ENCODE data around the gene CHRNB1. TPM values are rescaled to one million over a fixed set of nuclear protein-coding genes. Genes with fewer than 3 reads are reported as not detected.

The CHRNB1 gene, protein sequence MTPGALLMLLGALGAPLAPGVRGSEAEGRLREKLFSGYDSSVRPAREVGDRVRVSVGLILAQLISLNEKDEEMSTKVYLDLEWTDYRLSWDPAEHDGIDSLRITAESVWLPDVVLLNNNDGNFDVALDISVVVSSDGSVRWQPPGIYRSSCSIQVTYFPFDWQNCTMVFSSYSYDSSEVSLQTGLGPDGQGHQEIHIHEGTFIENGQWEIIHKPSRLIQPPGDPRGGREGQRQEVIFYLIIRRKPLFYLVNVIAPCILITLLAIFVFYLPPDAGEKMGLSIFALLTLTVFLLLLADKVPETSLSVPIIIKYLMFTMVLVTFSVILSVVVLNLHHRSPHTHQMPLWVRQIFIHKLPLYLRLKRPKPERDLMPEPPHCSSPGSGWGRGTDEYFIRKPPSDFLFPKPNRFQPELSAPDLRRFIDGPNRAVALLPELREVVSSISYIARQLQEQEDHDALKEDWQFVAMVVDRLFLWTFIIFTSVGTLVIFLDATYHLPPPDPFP
- total RNA-seq (1 to 10 TPM; 5.4 to 7.3 TPM), polyA plus RNA-seq (10 to 100 TPM; 18.1 to 24.5 (median 24.3) TPM), total RNA-seq (4.5 to 9.5 (median 6.4) reads per million in 6 experiments)

GRCh38 chr17:7444682-7445618 lies at the start of gene CHRNB1:
Gene CHRNB1 (plus strand): TSS chr17:7445061. CDS start chr17:7445128, 67 bp downstream.
- ATAC-seq, result peak; percentile 32 to 38
- peak within 1 kb of the TSS; percentile 75 to 94 (median 86) for H3K4me3 Mint-ChIP-seq
- POLR2A ChIA-PET, result interaction anchor here (0.6 to 5.7 kb wide), 13 partner anchors 9 to 134 kb away, joined by 3 to 74 read pairs (median 6); partner anchors contain the start of genes POLR2A, SLC35G6, TMEM102 and ZBTB4
- H3K9me3 Mint-ChIP-seq, result no peaks in the 10 kb centered on the region
- peaks cover 0 to 4% (median 0%) of the 10 kb centered on the region in 3 donors for H3K36me3 Mint-ChIP-seq
- peaks cover 19 to 33% (median 28%) of the 10 kb centered on the region in 4 donors for H3K4me1 Mint-ChIP-seq
- peak in 2 of 10 donors; percentile 23 to 24 for DNase-seq
- H3K27ac Mint-ChIP-seq, result peak within 1 kb of the TSS in 8 of 10 donors; percentile 7 to 91 (median 62)
- peaks cover 17 to 71% (median 40%) of the 10 kb centered on the region in 5 donors for H3K27me3 Mint-ChIP-seq

GRCh38 chr17:7396147-7396546 lies 48.7 kb upstream of the CHRNB1 start:
- Mint-ChIP-seq H3K9me3 (no peaks in the 10 kb centered on the region), H3K4me3 (peak overlapping the region in 5 of 10 donors; percentile 16 to 78 (median 43)), H3K27ac (peak overlapping the region in 2 of 10 donors; percentile 27 to 59), H3K27me3 (no peaks in the 10 kb centered on the region), H3K4me1 (peaks cover 15 to 35% (median 31%) of the 10 kb centered on the region in 4 donors), H3K36me3 (peaks cover 0 to 12% (median 4%) of the 10 kb centered on the region in 3 donors)
- DNase-seq, result no peak
- POLR2A ChIA-PET, result interaction anchor here (0.6 to 4.7 kb wide), 5 partner anchors 7 to 59 kb away, joined by 3 to 50 read pairs (median 5); partner anchors contain the start of genes ACAP1 and TMEM256
- no peak for ATAC-seq

GRCh38 chr17:7398612-7399011 lies 46.2 kb upstream of the CHRNB1 start:
- Mint-ChIP-seq H3K27me3 (no peaks in the 10 kb centered on the region), H3K9me3 (no peaks in the 10 kb centered on the region), H3K4me3 (no peak overlapping the region), H3K27ac (peak overlapping the region in 1 of 10 donors; percentile 2), H3K4me1 (peaks cover 9 to 26% (median 22%) of the 10 kb centered on the region in 4 donors), H3K36me3 (no peaks in the 10 kb centered on the region)
- POLR2A ChIA-PET, result interaction anchor here (0.5 to 4.7 kb wide), 3 partner anchors 10 to 287 kb away, joined by 3 to 29 read pairs (median 3); no protein-coding TSS in a partner anchor
- ATAC-seq (no peak), DNase-seq (no peak)

DNA sequence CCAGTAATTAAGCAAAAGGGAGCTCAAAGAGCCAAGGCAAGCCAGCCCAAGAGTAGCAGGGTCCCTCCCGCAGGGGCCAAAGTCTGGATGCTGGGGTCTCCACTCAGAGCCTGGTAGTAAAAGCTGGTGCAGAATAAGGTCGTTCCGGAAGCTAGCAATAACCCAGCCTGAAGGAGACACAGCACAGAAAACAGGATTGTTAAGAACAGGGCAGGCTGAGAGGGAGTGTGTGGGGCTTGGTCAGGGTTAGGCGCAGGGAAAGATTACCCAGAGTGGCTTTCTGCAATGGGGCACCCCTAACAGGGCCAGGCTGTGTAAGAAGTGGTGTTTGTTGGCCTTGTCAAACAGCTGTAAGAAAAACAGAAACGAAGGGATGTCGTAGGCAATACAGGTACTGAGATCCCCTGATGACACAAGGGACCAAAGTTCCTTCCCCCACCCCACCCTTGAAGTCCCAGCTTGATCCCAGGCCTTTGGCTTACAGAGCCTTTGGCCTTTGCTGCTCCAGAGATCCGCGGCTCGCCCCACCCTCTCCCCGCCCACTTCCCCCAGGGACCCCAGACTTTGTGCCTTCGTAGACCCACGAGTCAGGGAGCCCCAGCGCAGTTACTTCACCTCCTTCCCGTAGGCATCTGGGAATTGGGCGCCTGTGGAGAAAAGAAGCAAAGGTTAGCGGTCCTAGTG lies 41.7 kb upstream of the CHRNB1 start:
- Mint-ChIP-seq H3K27me3 (peaks cover 0 to 2% (median 0%) of the 10 kb centered on the region in 5 donors), H3K36me3 (no peaks in the 10 kb centered on the region), H3K4me1 (peaks cover 13 to 32% (median 25%) of the 10 kb centered on the region in 4 donors), H3K4me3 (peak overlapping the region; percentile 92 to 98 (median 96)), H3K9me3 (no peaks in the 10 kb centered on the region), H3K27ac (peak overlapping the region; percentile 79 to 99 (median 97))
- DNase-seq (peak in 5 of 10 donors; percentile 19 to 53 (median 37)), ATAC-seq (no peak)
- POLR2A ChIA-PET, result interaction anchor here (0.6 to 3.6 kb wide), 16 partner anchors 9 to 594 kb away, joined by 3 to 50 read pairs (median 7); partner anchors contain the start of genes ACAP1, NEURL4, PLSCR3 and POLR2A

DNA sequence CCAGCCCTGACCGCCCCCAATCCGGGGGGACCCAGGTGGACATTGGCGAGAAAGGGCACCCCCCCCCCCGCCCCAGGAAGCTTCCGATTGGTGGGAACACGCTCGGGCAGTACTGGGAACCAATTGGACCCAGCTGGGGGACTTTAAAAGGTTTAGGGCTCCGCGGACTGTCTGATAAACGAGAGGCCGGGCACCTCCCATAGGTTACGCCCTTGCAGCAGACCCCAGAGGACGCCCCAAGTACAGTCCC lies 41.2 kb upstream of the CHRNB1 start:
- no peak for DNase-seq
- no peaks in the 10 kb centered on the region for H3K36me3 Mint-ChIP-seq

GRCh38 chr17:7403977-7404736 lies 40.7 kb upstream of the CHRNB1 start, which contains the start of gene TMEM256:
Gene TMEM256 (minus strand): TSS chr17:7404097. CDS start chr17:7404084, 13 bp downstream.
- peaks cover 0 to 4% (median 0%) of the 10 kb centered on the region in 5 donors for H3K27me3 Mint-ChIP-seq
- H3K27ac Mint-ChIP-seq, result peak within 1 kb of the TSS; percentile 89 to 99 (median 98)
- DNase-seq, result peak; percentile 89 to 97 (median 93)
- H3K4me1 Mint-ChIP-seq, result peaks cover 15 to 35% (median 28%) of the 10 kb centered on the region in 4 donors
- no peaks in the 10 kb centered on the region for H3K9me3 Mint-ChIP-seq
- ATAC-seq, result peak; percentile 87 to 91
- H3K4me3 Mint-ChIP-seq, result peak within 1 kb of the TSS; percentile 92 to 98 (median 96)
- no peaks in the 10 kb centered on the region for H3K36me3 Mint-ChIP-seq
- POLR2A ChIA-PET, result interaction anchor here (0.6 to 3.6 kb wide), 22 partner anchors 10 to 283 kb away, joined by 3 to 50 read pairs (median 4); partner anchors contain the start of genes ACAP1, MPDU1, NEURL4 and PLSCR3

More for the DNA sequence above, 41.2 kb upstream of the CHRNB1 start:
- H3K9me3 Mint-ChIP-seq, result no peaks in the 10 kb centered on the region
- peak overlapping the region; percentile 92 to 98 (median 96) for H3K4me3 Mint-ChIP-seq
- H3K27ac Mint-ChIP-seq, result peak overlapping the region; percentile 89 to 99 (median 98)
- H3K4me1 Mint-ChIP-seq, result peaks cover 13 to 32% (median 25%) of the 10 kb centered on the region in 4 donors
- POLR2A ChIA-PET, result interaction anchor here (0.6 to 3.6 kb wide), 19 partner anchors 9 to 283 kb away, joined by 3 to 50 read pairs (median 5); partner anchors contain the start of genes ACAP1, MPDU1, NEURL4 and PLSCR3
- peaks cover 0 to 2% (median 0%) of the 10 kb centered on the region in 5 donors for H3K27me3 Mint-ChIP-seq
- peak; percentile 17 to 38 for ATAC-seq

DNA sequence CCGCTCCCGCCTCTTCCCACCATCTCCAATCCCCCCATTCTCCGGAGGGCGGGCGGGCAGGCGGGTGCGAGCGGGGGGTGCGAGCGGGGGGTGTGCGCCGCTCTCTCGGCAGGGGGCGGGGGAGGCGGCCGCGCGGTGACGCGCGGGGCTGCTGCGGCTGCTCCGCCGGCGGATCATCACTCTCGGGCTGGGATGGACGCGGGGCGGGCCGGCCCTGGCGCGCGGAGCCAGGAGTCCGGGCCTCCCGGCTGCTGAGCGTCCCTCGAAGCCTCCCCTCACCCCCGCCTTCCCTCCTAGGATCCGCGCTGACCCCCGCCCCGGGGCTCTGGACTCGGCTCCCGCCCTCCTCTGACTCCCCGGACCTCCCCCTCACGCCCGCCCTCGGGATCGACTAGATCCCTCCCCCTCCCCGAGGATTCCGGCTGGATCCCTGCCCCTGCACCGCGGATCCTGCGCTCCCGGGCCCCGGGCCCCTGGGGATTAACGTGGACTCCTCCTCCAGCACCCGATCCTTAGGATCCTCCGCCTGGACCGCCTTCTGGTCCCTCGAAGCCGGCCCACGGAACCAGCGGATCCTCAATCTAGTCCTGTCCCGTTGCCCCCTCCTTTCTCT lies 40.0 kb upstream of the CHRNB1 start:
- ATAC-seq (peak; percentile 48 to 56), DNase-seq (peak in 5 of 10 donors; percentile 58 to 86 (median 77))
- Mint-ChIP-seq H3K4me1 (peaks cover 21 to 36% (median 31%) of the 10 kb centered on the region in 4 donors), H3K27me3 (peaks cover 0 to 4% (median 0%) of the 10 kb centered on the region in 5 donors), H3K36me3 (no peaks in the 10 kb centered on the region), H3K27ac (peak overlapping the region; percentile 89 to 99 (median 98)), H3K4me3 (peak overlapping the region; percentile 92 to 98 (median 96)), H3K9me3 (no peaks in the 10 kb centered on the region)
- POLR2A ChIA-PET, result interaction anchor here (0.7 to 3.6 kb wide), 17 partner anchors 11 to 282 kb away, joined by 3 to 50 read pairs (median 6); partner anchors contain the start of genes ACAP1, MPDU1, NEURL4 and PLSCR3

DNA sequence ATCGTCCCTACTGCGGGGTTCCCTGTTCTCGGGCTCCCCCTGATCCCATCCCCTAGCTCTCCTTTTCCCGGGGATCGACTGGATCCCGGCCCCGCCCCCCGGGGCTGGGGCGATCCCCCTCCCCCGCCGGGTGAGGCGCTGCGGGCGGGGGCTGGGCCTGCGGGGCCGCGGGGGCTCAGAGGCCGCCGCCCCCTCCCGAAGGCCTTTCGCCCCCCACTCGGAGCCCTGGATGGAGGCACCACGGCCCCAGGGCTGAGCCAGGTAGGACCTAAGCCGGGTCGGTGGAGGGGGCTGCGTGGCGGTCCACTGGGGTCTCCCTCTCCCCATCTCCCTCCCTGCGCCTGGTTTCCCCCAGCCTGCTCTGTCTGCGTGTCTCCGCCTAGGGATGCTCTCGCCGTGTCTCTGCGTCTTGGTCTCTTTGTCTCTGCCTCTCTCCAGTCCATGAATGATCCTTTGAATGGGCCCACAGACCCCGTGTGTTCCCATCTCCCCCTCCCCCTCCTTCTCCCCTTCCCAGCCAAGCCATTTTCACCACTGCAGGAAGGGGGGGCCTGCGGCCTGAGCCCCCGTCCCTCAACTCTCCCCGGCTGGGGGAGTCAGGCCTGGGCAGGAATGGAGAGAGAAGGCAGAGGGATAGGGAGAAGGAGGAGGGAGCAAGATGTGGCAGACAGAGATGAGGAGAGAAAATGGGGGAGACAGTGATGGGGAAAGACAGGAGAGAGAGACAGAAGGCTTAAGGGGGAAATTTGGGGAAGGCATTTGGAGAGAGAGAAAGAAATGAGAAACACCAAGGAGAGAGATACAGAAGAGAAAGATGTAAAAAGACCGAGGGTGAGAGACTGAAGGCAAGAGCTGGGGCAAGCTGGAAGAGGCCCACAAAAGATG lies 39.3 kb upstream of the CHRNB1 start:
- no peak for DNase-seq
- H3K27ac Mint-ChIP-seq, result peak overlapping the region; percentile 48 to 95 (median 88)
- peaks cover 22 to 36% (median 31%) of the 10 kb centered on the region in 4 donors for H3K4me1 Mint-ChIP-seq
- no peaks in the 10 kb centered on the region for H3K36me3 Mint-ChIP-seq
- POLR2A ChIA-PET, result interaction anchor here (1.0 to 3.5 kb wide), 4 partner anchors 11 to 79 kb away, joined by 3 to 40 read pairs (median 20); partner anchors contain the start of genes PLSCR3, POLR2A and TMEM102
- H3K4me3 Mint-ChIP-seq, result peak overlapping the region; percentile 75 to 96 (median 86)
- peaks cover 0 to 4% (median 0%) of the 10 kb centered on the region in 5 donors for H3K27me3 Mint-ChIP-seq
- ATAC-seq, result no peak
- no peaks in the 10 kb centered on the region for H3K9me3 Mint-ChIP-seq

DNA sequence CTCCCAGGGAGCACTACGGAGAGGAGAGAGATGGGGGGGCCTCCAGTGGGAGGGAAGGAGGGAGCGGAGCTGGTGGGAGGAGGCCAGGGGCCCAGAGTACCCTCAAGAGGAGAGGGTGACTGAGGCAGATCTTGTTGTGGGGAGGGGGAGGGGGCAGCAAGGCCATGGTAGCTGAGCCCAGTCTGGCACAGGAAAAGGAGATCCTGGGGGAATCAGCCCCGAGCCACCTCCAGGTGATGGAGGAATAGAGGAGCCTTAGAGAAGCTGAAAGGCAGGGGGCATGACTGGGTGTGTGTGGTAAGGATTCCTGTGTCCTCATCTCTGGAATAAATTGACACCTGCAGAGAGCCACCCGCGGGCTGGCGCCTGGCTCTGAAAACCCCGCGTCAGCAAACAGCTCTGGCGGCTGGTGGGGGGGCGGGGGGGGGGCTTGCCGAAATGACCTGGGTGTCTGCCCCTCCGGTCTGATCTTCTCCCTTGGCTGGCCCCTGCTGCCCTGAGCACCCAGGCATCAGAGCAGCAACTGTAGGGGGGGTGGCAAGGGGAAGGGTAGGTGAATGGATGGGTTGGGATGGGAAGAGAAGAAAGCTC lies 38.5 kb upstream of the CHRNB1 start:
- no peak for ATAC-seq
- POLR2A ChIA-PET, result interaction anchor here (0.7 to 3.4 kb wide), 5 partner anchors 9 to 73 kb away, joined by 3 to 23 read pairs (median 8); partner anchors contain the start of genes PLSCR3, TMEM102 and ZBTB4
- DNase-seq, result peak in 1 of 10 donors; percentile 25
- Mint-ChIP-seq H3K36me3 (no peaks in the 10 kb centered on the region), H3K9me3 (no peaks in the 10 kb centered on the region), H3K27me3 (peaks cover 0 to 4% (median 0%) of the 10 kb centered on the region in 5 donors), H3K4me1 (peaks cover 22 to 36% (median 31%) of the 10 kb centered on the region in 4 donors), H3K4me3 (peak overlapping the region; percentile 62 to 92 (median 80)), H3K27ac (peak overlapping the region in 7 of 10 donors; percentile 49 to 95 (median 84))

Measured in naive thymus-derived CD8-positive, alpha-beta T cell (primary cell).